ENCODE data around the gene MKKS.

- TF ChIP-seq POLR2A (IDR thresholded peaks at IDR 0.05): no peak
- TF ChIP-seq, protein P1, sequence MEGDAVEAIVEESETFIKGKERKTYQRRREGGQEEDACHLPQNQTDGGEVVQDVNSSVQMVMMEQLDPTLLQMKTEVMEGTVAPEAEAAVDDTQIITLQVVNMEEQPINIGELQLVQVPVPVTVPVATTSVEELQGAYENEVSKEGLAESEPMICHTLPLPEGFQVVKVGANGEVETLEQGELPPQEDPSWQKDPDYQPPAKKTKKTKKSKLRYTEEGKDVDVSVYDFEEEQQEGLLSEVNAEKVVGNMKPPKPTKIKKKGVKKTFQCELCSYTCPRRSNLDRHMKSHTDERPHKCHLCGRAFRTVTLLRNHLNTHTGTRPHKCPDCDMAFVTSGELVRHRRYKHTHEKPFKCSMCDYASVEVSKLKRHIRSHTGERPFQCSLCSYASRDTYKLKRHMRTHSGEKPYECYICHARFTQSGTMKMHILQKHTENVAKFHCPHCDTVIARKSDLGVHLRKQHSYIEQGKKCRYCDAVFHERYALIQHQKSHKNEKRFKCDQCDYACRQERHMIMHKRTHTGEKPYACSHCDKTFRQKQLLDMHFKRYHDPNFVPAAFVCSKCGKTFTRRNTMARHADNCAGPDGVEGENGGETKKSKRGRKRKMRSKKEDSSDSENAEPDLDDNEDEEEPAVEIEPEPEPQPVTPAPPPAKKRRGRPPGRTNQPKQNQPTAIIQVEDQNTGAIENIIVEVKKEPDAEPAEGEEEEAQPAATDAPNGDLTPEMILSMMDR (IDR thresholded peaks at IDR 0.05): no peak
Measured at GRCh38 chr20:10369723-10370090, 64.3 kb downstream of the MKKS start.

All from prostate gland (tissue), 2 donors.